GM23338 (cell line): ENCODE data around the gene TSC22D3. TPM values are rescaled to one million over a fixed set of nuclear protein-coding genes. Genes with fewer than 3 reads are reported as not detected.

ENCODE experiments used
- ATAC-seq: fragments of 200-7000 bp; cut with Tn5 transposase; 3 replicates; pipeline ENCODE4 v1.9.1; 2020
- DNase-seq: peaks from one replicate; pipeline ENCODE4 v3.0.0-alpha.2; 2015; ENCODE audit warnings: low spot score
- H2AFZ ChIP-seq: fragments of 200-600 bp; sonication (generic); 2 replicates; pipeline ENCODE4 v1.8.0; 2016; ENCODE audit warnings: antibody characterized with exemption, mild to moderate bottlenecking, moderate library complexity
- H3F3A ChIP-seq: fragments of 200-600 bp; sonication (generic); replicated peaks from 2 replicates; pipeline ENCODE4 v1.8.0; 2017; ENCODE audit warnings: antibody characterized with exemption, mixed run types, low read depth
- H3K27ac ChIP-seq: fragments of 200-600 bp; sonication (generic); 2 replicates; pipeline ENCODE4 v1.6.1; 2016; ENCODE audit warnings: low read depth
- H3K27me3 ChIP-seq: fragments of 200-600 bp; sonication (generic); 2 replicates; pipeline ENCODE4 v1.8.0; 2016; ENCODE audit warnings: mild to moderate bottlenecking, mixed run types, moderate library complexity; ENCODE audit not compliant: insufficient read depth
- H3K36me3 ChIP-seq: fragments of 200-600 bp; sonication (generic); 2 replicates; pipeline ENCODE4 v1.8.0; 2016; ENCODE audit warnings: mild to moderate bottlenecking; ENCODE audit not compliant: insufficient read depth
- H3K4me1 ChIP-seq: fragments of 200-600 bp; sonication (generic); 2 replicates; pipeline ENCODE4 v1.8.0; 2016; ENCODE audit warnings: mild to moderate bottlenecking, moderate library complexity; ENCODE audit not compliant: insufficient read depth
- H3K4me2 ChIP-seq: fragments of 200-600 bp; sonication (generic); 2 replicates; pipeline ENCODE4 v1.7.1; 2017; ENCODE audit warnings: mixed run types
- H3K4me3 ChIP-seq: fragments of 200-600 bp; sonication (generic); 2 replicates; pipeline ENCODE4 v1.6.1; 2016; ENCODE audit warnings: mixed run types
- H3K79me2 ChIP-seq: fragments of 200-600 bp; sonication (generic); replicated peaks from 2 replicates; pipeline ENCODE4 v1.8.0; 2017; ENCODE audit warnings: mild to moderate bottlenecking; ENCODE audit not compliant: insufficient read depth
- H3K9me2 ChIP-seq: fragments of 200-600 bp; sonication (generic); 2 replicates; pipeline ENCODE4 v1.8.0; 2017; ENCODE audit not compliant: insufficient read depth
- H4K20me1 ChIP-seq: fragments of 200-600 bp; sonication (generic); replicated peaks from 2 replicates; pipeline ENCODE4 v1.8.0; 2017; ENCODE audit warnings: mild to moderate bottlenecking; ENCODE audit not compliant: insufficient read depth
- H3K27ac Mint-ChIP-seq: 2 replicates; pipeline ENCODE4 v1.8.0; 2020; ENCODE audit warnings: inconsistent platforms, mild to moderate bottlenecking, moderate library complexity, mixed read lengths
- H3K27me3 Mint-ChIP-seq: 3 replicates; pipeline ENCODE4 v1.8.0; 2022; ENCODE audit warnings: low read depth, mild to moderate bottlenecking, moderate library complexity, mixed read lengths, inconsistent platforms; ENCODE audit not compliant: insufficient read depth, poor library complexity
- H3K36me3 Mint-ChIP-seq: 3 replicates; pipeline ENCODE4 v1.8.0; 2021; ENCODE audit warnings: low read depth, mild to moderate bottlenecking, inconsistent platforms, moderate library complexity, mixed read lengths
- H3K4me1 Mint-ChIP-seq: 3 replicates; pipeline ENCODE4 v1.8.0; 2020; ENCODE audit warnings: mild to moderate bottlenecking, inconsistent platforms, mixed read lengths
- H3K4me3 Mint-ChIP-seq: 3 replicates; pipeline ENCODE4 v1.8.0; 2021; ENCODE audit warnings: moderate library complexity, mild to moderate bottlenecking, inconsistent platforms, mixed read lengths
- H3K9me3 Mint-ChIP-seq: 3 replicates; pipeline ENCODE4 v1.8.0; 2020; ENCODE audit warnings: moderate library complexity, mild to moderate bottlenecking, inconsistent platforms, mixed read lengths
- CREB1 ChIP-seq: fragments of 250-450 bp; sonication (Bioruptor Pico); IDR thresholded peaks from 2 replicates; pipeline ENCODE4 v1.5.0; 2020; ENCODE audit warnings: low read depth, mild to moderate bottlenecking, moderate library complexity
- ETS1 ChIP-seq: IDR thresholded peaks from 2 replicates; pipeline ENCODE4 v1.6.1; 2016; ENCODE audit warnings: antibody characterized with exemption
- EZH2 ChIP-seq: fragments of 200-600 bp; sonication (generic); IDR thresholded peaks from one replicate; pipeline ENCODE4 v1.8.0; 2017; ENCODE audit warnings: antibody characterized with exemption, mild to moderate bottlenecking, low read depth; ENCODE audit not compliant: unreplicated experiment
- EZH2phosphoT487 ChIP-seq: fragments of 200-600 bp; sonication (generic); IDR thresholded peaks from one replicate; pipeline ENCODE4 v1.8.1; 2018; ENCODE audit warnings: antibody characterized with exemption; ENCODE audit not compliant: unreplicated experiment
- JUNB ChIP-seq: IDR thresholded peaks from one replicate; pipeline ENCODE4 v1.6.1; 2016; ENCODE audit warnings: antibody characterized with exemption; ENCODE audit not compliant: unreplicated experiment
- NANOG ChIP-seq: IDR thresholded peaks from 2 replicates; pipeline ENCODE4 v1.6.1; 2016; ENCODE audit warnings: antibody characterized with exemption, borderline replicate concordance
- POLR2AphosphoS5 ChIP-seq: IDR thresholded peaks from 2 replicates; pipeline ENCODE4 v1.6.1; 2016; ENCODE audit warnings: antibody characterized with exemption, low read depth
- STAT1 ChIP-seq: IDR thresholded peaks from one replicate; pipeline ENCODE4 v1.6.1; 2016; ENCODE audit warnings: antibody characterized with exemption; ENCODE audit not compliant: unreplicated experiment
- ZNF114 ChIP-seq: fragments of 250-450 bp; sonication (Bioruptor Pico); IDR thresholded peaks from 2 replicates; pipeline ENCODE4 v1.5.0; 2020; ENCODE audit warnings: mild to moderate bottlenecking, moderate library complexity
- ZNF331 ChIP-seq: fragments of 250-450 bp; sonication (Bioruptor Pico); IDR thresholded peaks from 2 replicates; pipeline ENCODE4 v1.5.0; 2020; ENCODE audit warnings: low read depth, mild to moderate bottlenecking, moderate library complexity
- polyA plus RNA-seq: library from polyadenylated mRNA; unstranded; fragments of >200 nt; fragmentation: Nextera tagmentation; extraction: Ambion mirVana; gene quantifications from 2 replicates; pipeline ENCODE4 v1.2.1, GENCODE V29; 2016
- total RNA-seq: library from RNA; depleted of rRNA; stranded (reverse); fragments of >200 nt; shearing (Covaris generic); gene quantifications from 2 replicates; pipeline ENCODE4 v1.2.3, GENCODE V29; 2014
- TF ChIP-seq, protein P1 (sequence below): fragments of 250-450 bp; sonication (Bioruptor Pico); IDR thresholded peaks from 2 replicates; pipeline ENCODE4 v1.5.0; 2020; ENCODE audit warnings: mild to moderate bottlenecking, moderate library complexity
- TF ChIP-seq, protein P2 (sequence below): IDR thresholded peaks from one replicate; pipeline ENCODE4 v1.6.1; 2018; ENCODE audit warnings: antibody characterized with exemption; ENCODE audit not compliant: unreplicated experiment
- TF ChIP-seq, protein P3 (sequence below), 2 experiments: fragments of 200-600 bp in 1 of 2; sonication (generic) in 1 of 2; conservative IDR thresholded peaks; 2 replicates each; pipeline versions ENCODE4 v1.5.1 to v1.6.1; 2016 to 2017; ENCODE audit warnings: antibody characterized with exemption in 2 of 2, low read depth in 2 of 2, mild to moderate bottlenecking in 2 of 2, moderate library complexity in 1 of 2

The TSC22D3 gene
- total and polyA plus RNA-seq, 2 experiments from 2014 or later, result 12.6 to 20.0 TPM

DNA sequence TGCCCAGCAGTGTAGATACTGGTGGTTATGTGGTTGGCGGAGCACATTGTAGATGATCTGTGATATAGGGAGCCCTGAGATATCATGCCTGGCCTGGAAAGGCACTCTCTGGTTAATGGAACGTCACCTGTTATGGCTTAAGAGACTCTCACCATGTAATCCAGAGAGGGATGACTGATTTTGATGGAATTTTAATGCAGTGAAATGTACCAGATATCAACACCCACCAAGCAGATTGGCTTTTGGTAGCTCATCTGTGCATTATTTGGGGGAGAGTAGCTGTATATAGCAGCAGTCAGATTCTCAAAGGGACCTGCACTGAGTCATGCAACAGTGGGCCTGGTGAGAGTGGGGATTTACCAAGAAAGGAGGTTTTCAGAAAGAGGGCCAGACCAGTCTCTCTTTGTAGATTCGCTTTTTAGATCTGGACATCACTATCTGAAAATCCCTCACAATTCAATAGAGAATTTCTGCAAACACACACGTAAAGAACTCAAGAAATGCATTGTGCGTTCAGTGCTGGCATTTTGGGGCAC lies 17.3 kb downstream of the TSC22D3 start:
- Histone ChIP-seq H3K4me2 (no peak overlapping the region), H4K20me1 (no peaks in the 10 kb centered on the region), H3K27me3 (no peaks in the 10 kb centered on the region), H2AFZ (no peak overlapping the region), H3K4me1 (no peaks in the 10 kb centered on the region), H3K79me2 (no peaks in the 10 kb centered on the region), H3K9me2 (no peaks in the 10 kb centered on the region), H3K27ac (no peak overlapping the region), H3K4me3 (no peak overlapping the region), H3K36me3 (no peaks in the 10 kb centered on the region), H3F3A (no peaks in the 10 kb centered on the region)
- H3K4me3 Mint-ChIP-seq, result no peak overlapping the region
- no peaks in the 10 kb centered on the region for H3K36me3 Mint-ChIP-seq
- H3K27me3 Mint-ChIP-seq, result peaks cover 4% of the 10 kb centered on the region
- H3K9me3 Mint-ChIP-seq, result no peaks in the 10 kb centered on the region
- no peak for TF ChIP-seq POLR2AphosphoS5
- TF ChIP-seq CREB1, result no peak
- TF ChIP-seq, protein P1, sequence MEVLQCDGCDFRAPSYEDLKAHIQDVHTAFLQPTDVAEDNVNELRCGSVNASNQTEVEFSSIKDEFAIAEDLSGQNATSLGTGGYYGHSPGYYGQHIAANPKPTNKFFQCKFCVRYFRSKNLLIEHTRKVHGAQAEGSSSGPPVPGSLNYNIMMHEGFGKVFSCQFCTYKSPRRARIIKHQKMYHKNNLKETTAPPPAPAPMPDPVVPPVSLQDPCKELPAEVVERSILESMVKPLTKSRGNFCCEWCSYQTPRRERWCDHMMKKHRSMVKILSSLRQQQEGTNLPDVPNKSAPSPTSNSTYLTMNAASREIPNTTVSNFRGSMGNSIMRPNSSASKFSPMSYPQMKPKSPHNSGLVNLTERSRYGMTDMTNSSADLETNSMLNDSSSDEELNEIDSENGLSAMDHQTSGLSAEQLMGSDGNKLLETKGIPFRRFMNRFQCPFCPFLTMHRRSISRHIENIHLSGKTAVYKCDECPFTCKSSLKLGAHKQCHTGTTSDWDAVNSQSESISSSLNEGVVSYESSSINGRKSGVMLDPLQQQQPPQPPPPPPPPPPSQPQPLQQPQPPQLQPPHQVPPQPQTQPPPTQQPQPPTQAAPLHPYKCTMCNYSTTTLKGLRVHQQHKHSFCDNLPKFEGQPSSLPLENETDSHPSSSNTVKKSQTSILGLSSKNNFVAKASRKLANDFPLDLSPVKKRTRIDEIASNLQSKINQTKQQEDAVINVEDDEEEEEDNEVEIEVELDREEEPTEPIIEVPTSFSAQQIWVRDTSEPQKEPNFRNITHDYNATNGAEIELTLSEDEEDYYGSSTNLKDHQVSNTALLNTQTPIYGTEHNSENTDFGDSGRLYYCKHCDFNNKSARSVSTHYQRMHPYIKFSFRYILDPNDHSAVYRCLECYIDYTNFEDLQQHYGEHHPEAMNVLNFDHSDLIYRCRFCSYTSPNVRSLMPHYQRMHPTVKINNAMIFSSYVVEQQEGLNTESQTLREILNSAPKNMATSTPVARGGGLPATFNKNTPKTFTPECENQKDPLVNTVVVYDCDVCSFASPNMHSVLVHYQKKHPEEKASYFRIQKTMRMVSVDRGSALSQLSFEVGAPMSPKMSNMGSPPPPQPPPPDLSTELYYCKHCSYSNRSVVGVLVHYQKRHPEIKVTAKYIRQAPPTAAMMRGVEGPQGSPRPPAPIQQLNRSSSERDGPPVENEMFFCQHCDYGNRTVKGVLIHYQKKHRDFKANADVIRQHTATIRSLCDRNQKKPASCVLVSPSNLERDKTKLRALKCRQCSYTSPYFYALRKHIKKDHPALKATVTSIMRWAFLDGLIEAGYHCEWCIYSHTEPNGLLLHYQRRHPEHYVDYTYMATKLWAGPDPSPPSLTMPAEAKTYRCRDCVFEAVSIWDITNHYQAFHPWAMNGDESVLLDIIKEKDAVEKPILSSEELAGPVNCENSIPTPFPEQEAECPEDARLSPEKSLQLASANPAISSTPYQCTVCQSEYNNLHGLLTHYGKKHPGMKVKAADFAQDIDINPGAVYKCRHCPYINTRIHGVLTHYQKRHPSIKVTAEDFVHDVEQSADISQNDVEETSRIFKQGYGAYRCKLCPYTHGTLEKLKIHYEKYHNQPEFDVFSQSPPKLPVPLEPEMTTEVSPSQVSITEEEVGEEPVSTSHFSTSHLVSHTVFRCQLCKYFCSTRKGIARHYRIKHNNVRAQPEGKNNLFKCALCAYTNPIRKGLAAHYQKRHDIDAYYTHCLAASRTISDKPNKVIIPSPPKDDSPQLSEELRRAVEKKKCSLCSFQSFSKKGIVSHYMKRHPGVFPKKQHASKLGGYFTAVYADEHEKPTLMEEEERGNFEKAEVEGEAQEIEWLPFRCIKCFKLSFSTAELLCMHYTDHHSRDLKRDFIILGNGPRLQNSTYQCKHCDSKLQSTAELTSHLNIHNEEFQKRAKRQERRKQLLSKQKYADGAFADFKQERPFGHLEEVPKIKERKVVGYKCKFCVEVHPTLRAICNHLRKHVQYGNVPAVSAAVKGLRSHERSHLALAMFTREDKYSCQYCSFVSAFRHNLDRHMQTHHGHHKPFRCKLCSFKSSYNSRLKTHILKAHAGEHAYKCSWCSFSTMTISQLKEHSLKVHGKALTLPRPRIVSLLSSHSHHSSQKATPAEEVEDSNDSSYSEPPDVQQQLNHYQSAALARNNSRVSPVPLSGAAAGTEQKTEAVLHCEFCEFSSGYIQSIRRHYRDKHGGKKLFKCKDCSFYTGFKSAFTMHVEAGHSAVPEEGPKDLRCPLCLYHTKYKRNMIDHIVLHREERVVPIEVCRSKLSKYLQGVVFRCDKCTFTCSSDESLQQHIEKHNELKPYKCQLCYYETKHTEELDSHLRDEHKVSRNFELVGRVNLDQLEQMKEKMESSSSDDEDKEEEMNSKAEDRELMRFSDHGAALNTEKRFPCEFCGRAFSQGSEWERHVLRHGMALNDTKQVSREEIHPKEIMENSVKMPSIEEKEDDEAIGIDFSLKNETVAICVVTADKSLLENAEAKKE (CRISPR knock-in tag), result no peak
- TF ChIP-seq ZNF331 (CRISPR knock-in tag), result no peak
- no peak for TF ChIP-seq ZNF114 (CRISPR knock-in tag)
- no peak for TF ChIP-seq EZH2
- TF ChIP-seq EZH2phosphoT487, result no peak
- TF ChIP-seq, protein P2, sequence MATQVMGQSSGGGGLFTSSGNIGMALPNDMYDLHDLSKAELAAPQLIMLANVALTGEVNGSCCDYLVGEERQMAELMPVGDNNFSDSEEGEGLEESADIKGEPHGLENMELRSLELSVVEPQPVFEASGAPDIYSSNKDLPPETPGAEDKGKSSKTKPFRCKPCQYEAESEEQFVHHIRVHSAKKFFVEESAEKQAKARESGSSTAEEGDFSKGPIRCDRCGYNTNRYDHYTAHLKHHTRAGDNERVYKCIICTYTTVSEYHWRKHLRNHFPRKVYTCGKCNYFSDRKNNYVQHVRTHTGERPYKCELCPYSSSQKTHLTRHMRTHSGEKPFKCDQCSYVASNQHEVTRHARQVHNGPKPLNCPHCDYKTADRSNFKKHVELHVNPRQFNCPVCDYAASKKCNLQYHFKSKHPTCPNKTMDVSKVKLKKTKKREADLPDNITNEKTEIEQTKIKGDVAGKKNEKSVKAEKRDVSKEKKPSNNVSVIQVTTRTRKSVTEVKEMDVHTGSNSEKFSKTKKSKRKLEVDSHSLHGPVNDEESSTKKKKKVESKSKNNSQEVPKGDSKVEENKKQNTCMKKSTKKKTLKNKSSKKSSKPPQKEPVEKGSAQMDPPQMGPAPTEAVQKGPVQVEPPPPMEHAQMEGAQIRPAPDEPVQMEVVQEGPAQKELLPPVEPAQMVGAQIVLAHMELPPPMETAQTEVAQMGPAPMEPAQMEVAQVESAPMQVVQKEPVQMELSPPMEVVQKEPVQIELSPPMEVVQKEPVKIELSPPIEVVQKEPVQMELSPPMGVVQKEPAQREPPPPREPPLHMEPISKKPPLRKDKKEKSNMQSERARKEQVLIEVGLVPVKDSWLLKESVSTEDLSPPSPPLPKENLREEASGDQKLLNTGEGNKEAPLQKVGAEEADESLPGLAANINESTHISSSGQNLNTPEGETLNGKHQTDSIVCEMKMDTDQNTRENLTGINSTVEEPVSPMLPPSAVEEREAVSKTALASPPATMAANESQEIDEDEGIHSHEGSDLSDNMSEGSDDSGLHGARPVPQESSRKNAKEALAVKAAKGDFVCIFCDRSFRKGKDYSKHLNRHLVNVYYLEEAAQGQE, result no peak
- TF ChIP-seq ETS1, result no peak
- TF ChIP-seq STAT1, result no peak
- no peak for TF ChIP-seq NANOG
- TF ChIP-seq, protein P3, sequence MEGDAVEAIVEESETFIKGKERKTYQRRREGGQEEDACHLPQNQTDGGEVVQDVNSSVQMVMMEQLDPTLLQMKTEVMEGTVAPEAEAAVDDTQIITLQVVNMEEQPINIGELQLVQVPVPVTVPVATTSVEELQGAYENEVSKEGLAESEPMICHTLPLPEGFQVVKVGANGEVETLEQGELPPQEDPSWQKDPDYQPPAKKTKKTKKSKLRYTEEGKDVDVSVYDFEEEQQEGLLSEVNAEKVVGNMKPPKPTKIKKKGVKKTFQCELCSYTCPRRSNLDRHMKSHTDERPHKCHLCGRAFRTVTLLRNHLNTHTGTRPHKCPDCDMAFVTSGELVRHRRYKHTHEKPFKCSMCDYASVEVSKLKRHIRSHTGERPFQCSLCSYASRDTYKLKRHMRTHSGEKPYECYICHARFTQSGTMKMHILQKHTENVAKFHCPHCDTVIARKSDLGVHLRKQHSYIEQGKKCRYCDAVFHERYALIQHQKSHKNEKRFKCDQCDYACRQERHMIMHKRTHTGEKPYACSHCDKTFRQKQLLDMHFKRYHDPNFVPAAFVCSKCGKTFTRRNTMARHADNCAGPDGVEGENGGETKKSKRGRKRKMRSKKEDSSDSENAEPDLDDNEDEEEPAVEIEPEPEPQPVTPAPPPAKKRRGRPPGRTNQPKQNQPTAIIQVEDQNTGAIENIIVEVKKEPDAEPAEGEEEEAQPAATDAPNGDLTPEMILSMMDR (conservative IDR thresholded peaks at IDR 0.05; ENCODE audit: low read depth in 2 of 2), result no peak
- no peak for TF ChIP-seq JUNB
- peaks cover 4% of the 10 kb centered on the region; the same call in 1 of the 3 replicates for H3K4me1 Mint-ChIP-seq
- DNase-seq (no peak), ATAC-seq (no peak)
- no peak overlapping the region for H3K27ac Mint-ChIP-seq
